ENCODE results near the gene GH1.
"Not testable (repeated sequence)": the region's sequence is repeated elsewhere in the genome, so short reads cannot be mapped to it uniquely, and the experiment has no call there.

DNA sequence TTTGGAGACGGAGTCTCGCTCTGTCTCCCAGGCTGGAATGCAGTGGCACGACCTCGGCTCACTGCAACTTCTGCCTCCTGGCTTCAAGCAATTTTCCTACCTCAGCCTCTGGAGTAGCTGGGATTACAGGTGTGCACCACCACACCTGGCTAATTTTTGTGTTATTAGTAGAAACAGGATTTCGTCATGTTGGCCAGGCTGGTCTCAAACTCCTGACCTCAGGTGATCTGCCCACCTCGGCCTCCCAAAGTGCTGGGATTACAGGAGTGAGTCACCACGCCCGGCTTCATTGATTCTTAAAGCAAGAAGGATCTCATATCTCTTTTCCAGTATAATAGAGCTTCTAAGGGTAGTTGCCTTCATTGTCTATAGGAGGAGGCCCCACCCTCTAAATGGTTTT, 13.8 kb downstream of the GH1 start:
- TF ChIP-seq, protein P1, sequence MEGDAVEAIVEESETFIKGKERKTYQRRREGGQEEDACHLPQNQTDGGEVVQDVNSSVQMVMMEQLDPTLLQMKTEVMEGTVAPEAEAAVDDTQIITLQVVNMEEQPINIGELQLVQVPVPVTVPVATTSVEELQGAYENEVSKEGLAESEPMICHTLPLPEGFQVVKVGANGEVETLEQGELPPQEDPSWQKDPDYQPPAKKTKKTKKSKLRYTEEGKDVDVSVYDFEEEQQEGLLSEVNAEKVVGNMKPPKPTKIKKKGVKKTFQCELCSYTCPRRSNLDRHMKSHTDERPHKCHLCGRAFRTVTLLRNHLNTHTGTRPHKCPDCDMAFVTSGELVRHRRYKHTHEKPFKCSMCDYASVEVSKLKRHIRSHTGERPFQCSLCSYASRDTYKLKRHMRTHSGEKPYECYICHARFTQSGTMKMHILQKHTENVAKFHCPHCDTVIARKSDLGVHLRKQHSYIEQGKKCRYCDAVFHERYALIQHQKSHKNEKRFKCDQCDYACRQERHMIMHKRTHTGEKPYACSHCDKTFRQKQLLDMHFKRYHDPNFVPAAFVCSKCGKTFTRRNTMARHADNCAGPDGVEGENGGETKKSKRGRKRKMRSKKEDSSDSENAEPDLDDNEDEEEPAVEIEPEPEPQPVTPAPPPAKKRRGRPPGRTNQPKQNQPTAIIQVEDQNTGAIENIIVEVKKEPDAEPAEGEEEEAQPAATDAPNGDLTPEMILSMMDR (IDR thresholded peaks at IDR 0.05): not testable (repeated sequence)
- not testable (repeated sequence) for TF ChIP-seq EZH2 (IDR thresholded peaks at IDR 0.05; ENCODE audit: borderline replicate concordance, insufficient read depth, low read depth, low read length, poor library complexity, severe bottlenecking)
